Neuronal stem cell (in vitro differentiated cells): ENCODE data around the gene STARD7.

ENCODE experiments used
- DNase-seq: peaks from one replicate; pipeline ENCODE4 v3.0.0-alpha.2; 2013; ENCODE audit warnings: low spot score
- H2AFZ ChIP-seq: one replicate; pipeline ENCODE4 v1.6.1; 2013; ENCODE audit warnings: mild to moderate bottlenecking, low read length, inconsistent platforms
- H2AK5ac ChIP-seq: 2 replicates; pipeline ENCODE4 v1.6.1; 2013; ENCODE audit warnings: low read depth, mild to moderate bottlenecking, inconsistent platforms, low read length, moderate library complexity, mixed read lengths
- H2BK120ac ChIP-seq: 2 replicates; pipeline ENCODE4 v1.6.1; 2013; ENCODE audit warnings: low read depth, mild to moderate bottlenecking, inconsistent platforms, low read length, moderate library complexity, mixed read lengths
- H2BK12ac ChIP-seq: one replicate; pipeline ENCODE4 v1.6.1; 2013; ENCODE audit warnings: low read length, inconsistent platforms
- H2BK15ac ChIP-seq: 2 replicates; pipeline ENCODE4 v1.6.1; 2013; ENCODE audit warnings: mild to moderate bottlenecking, low read length, inconsistent platforms, mixed read lengths
- H2BK5ac ChIP-seq: one replicate; pipeline ENCODE4 v1.6.1; 2013; ENCODE audit warnings: inconsistent platforms, mild to moderate bottlenecking, low read length, moderate library complexity
- H3K14ac ChIP-seq: one replicate; pipeline ENCODE4 v1.6.1; 2013; ENCODE audit warnings: low read length, inconsistent platforms
- H3K18ac ChIP-seq: 2 replicates; pipeline ENCODE4 v1.6.1; 2013; ENCODE audit warnings: low read length, inconsistent platforms
- H3K23ac ChIP-seq: 2 replicates; pipeline ENCODE4 v1.6.1; 2013; ENCODE audit warnings: low read depth, mild to moderate bottlenecking, mixed read lengths, low read length, inconsistent platforms; ENCODE audit not compliant: poor library complexity
- H3K27ac ChIP-seq: replicated peaks from 3 replicates; pipeline ENCODE4 v1.5.1; 2013; ENCODE audit warnings: low read length, inconsistent platforms
- H3K27me3 ChIP-seq, 3 experiments: 2 replicates each; pipeline ENCODE4 v1.6.1; 2013; ENCODE audit warnings: low read length in 3 of 3, mild to moderate bottlenecking in 2 of 3, inconsistent platforms in 1 of 3, low read depth in 1 of 3, mixed read lengths in 1 of 3, moderate library complexity in 1 of 3; ENCODE audit not compliant: control insufficient read depth in 3 of 3, insufficient read depth in 3 of 3
- H3K36me3 ChIP-seq, 2 donors: replicated peaks in 1 of 2; 2 replicates each; pipeline ENCODE4 v1.6.1; 2013; ENCODE audit warnings: low read length in 2 of 2; ENCODE audit not compliant: control insufficient read depth in 2 of 2, insufficient read depth in 2 of 2
- H3K4ac ChIP-seq: 2 replicates; pipeline ENCODE4 v1.6.1; 2013; ENCODE audit warnings: inconsistent platforms, mild to moderate bottlenecking, low read length, moderate library complexity
- H3K4me1 ChIP-seq, 2 donors: 1 replicate in 1 of 2; 2 replicates in 1 of 2; pipeline ENCODE4 v1.6.1; 2013; ENCODE audit warnings: low read length in 2 of 2, low read depth in 1 of 2; ENCODE audit not compliant: control insufficient read depth in 2 of 2, insufficient read depth in 1 of 2
- H3K4me2 ChIP-seq: one replicate; pipeline ENCODE4 v1.6.1; 2013; ENCODE audit warnings: mild to moderate bottlenecking, low read length, inconsistent platforms; ENCODE audit not compliant: insufficient read depth, poor library complexity, severe bottlenecking
- H3K4me3 ChIP-seq, 2 donors: 2 replicates each; pipeline ENCODE4 v1.5.1; 2013; ENCODE audit warnings: low read length in 2 of 2, mild to moderate bottlenecking in 2 of 2, inconsistent platforms in 1 of 2, moderate library complexity in 1 of 2
- H3K79me1 ChIP-seq: one replicate; pipeline ENCODE4 v1.6.1; 2013; ENCODE audit warnings: low read depth, mild to moderate bottlenecking, inconsistent platforms, low read length, moderate library complexity
- H3K9ac ChIP-seq: one replicate; pipeline ENCODE4 v1.6.1; 2013; ENCODE audit warnings: mild to moderate bottlenecking, low read depth, low read length, inconsistent platforms; ENCODE audit not compliant: poor library complexity
- H3K9me3 ChIP-seq, 2 donors: replicated peaks in 1 of 2; 2 replicates each; pipeline versions ENCODE3 to v1.6.1; 2013; ENCODE audit warnings: low read length in 2 of 2, mild to moderate bottlenecking in 2 of 2, inconsistent platforms in 1 of 2, low read depth in 1 of 2, mixed read lengths in 1 of 2, moderate library complexity in 1 of 2; ENCODE audit not compliant: control insufficient read depth in 2 of 2, insufficient read depth in 1 of 2
- H4K8ac ChIP-seq: one replicate; pipeline ENCODE4 v1.6.1; 2013; ENCODE audit warnings: low read depth, mild to moderate bottlenecking, inconsistent platforms, low read length, moderate library complexity
- H4K91ac ChIP-seq: one replicate; pipeline ENCODE4 v1.6.1; 2013; ENCODE audit warnings: low read length, low read depth, mild to moderate bottlenecking, inconsistent platforms; ENCODE audit not compliant: poor library complexity
- WGBS, 2 donors: extraction: QIAGEN DNeasy Blood & Tissue Kit; methylation state at CpG; one replicate each; pipeline ENCODE4 v1.1.7; 2013; ENCODE audit warnings: missing lambda C conversion rate in 2 of 2, mixed read lengths in 1 of 2; ENCODE audit not compliant: insufficient read length in 2 of 2, insufficient replicate concordance in 1 of 2; ENCODE audit errors: extremely low coverage in 2 of 2; 5-methylcytosine and 5-hydroxymethylcytosine counted together

The STARD7 gene

GRCh38 chr2:96174251-96175144 is 34.1 kb downstream of the STARD7 start:
- Histone ChIP-seq H3K18ac (no peak overlapping the region), H4K8ac (no peak overlapping the region), H3K4ac (no peak overlapping the region), H3K36me3 (no peaks in the 10 kb centered on the region), H3K14ac (no peak overlapping the region), H2AFZ (no peak overlapping the region), H3K9ac (no peak overlapping the region), H3K4me2 (no peak overlapping the region), H2BK5ac (no peak overlapping the region), H3K27ac (no peak overlapping the region), H2BK15ac (no peak overlapping the region), H3K23ac (no peak overlapping the region), H3K79me1 (no peaks in the 10 kb centered on the region), H3K4me3 (no peak overlapping the region), H2BK12ac (no peak overlapping the region), H3K27me3 (no peaks in the 10 kb centered on the region), H3K9me3 (no peaks in the 10 kb centered on the region), H2AK5ac (no peak overlapping the region), H2BK120ac (no peak overlapping the region), H3K4me1 (no peaks in the 10 kb centered on the region), H4K91ac (no peak overlapping the region)
- peak; percentile 58 for DNase-seq
- WGBS, 2 donors: no CpG with 5 or more reads among the region's 8 CpGs

GRCh38 chr2:96171831-96172230 is 36.8 kb downstream of the STARD7 start:
- Histone ChIP-seq H3K23ac (peak overlapping the region; percentile 19), H3K27me3 (no peaks in the 10 kb centered on the region), H3K79me1 (no peaks in the 10 kb centered on the region), H2BK15ac (no peak overlapping the region), H3K4me3 (no peak overlapping the region), H3K9ac (no peak overlapping the region), H3K9me3 (no peaks in the 10 kb centered on the region), H3K4ac (no peak overlapping the region), H2BK5ac (no peak overlapping the region), H4K8ac (no peak overlapping the region), H2BK120ac (no peak overlapping the region), H2BK12ac (no peak overlapping the region), H3K4me2 (no peak overlapping the region), H2AK5ac (no peak overlapping the region), H3K14ac (no peak overlapping the region), H3K18ac (no peak overlapping the region), H4K91ac (no peak overlapping the region), H2AFZ (no peak overlapping the region), H3K36me3 (no peaks in the 10 kb centered on the region), H3K4me1 (no peaks in the 10 kb centered on the region), H3K27ac (no peak overlapping the region)
- no CpG with 5 or more reads among the region's 15 CpGs for WGBS, 2 donors
- no peak for DNase-seq

- Histone ChIP-seq H2BK15ac (no peak overlapping the region), H3K27me3 (no peaks in the 10 kb centered on the region), H3K18ac (no peak overlapping the region), H3K4ac (no peak overlapping the region), H3K23ac (no peak overlapping the region), H4K91ac (no peak overlapping the region), H3K27ac (no peak overlapping the region), H3K9me3 (no peaks in the 10 kb centered on the region), H2AK5ac (no peak overlapping the region), H2BK120ac (no peak overlapping the region), H3K4me2 (no peak overlapping the region), H2BK5ac (no peak overlapping the region), H4K8ac (no peak overlapping the region), H3K79me1 (no peaks in the 10 kb centered on the region), H3K4me3 (no peak overlapping the region), H2BK12ac (no peak overlapping the region), H3K36me3 (no peaks in the 10 kb centered on the region), H3K14ac (no peak overlapping the region), H3K4me1 (no peaks in the 10 kb centered on the region), H3K9ac (no peak overlapping the region), H2AFZ (no peak overlapping the region)
- no peak for DNase-seq
- no CpG with 5 or more reads among the region's 3 CpGs for WGBS, 2 donors
Observed at GRCh38 chr2:96170626-96171025, 38.0 kb downstream of the STARD7 start.

- no CpG with 5 or more reads among the region's 2 CpGs for WGBS, 2 donors
- no peak overlapping the region for H3K27ac ChIP-seq
- no peak overlapping the region for H3K4me2 ChIP-seq
- H3K18ac ChIP-seq: no peak overlapping the region
- no peak overlapping the region for H4K91ac ChIP-seq
- H3K14ac ChIP-seq: no peak overlapping the region
- H3K36me3 ChIP-seq: no peaks in the 10 kb centered on the region
- no peak overlapping the region for H2AK5ac ChIP-seq
- no peak overlapping the region for H2BK120ac ChIP-seq
- H3K4me1 ChIP-seq: no peaks in the 10 kb centered on the region
- H3K9me3 ChIP-seq: no peaks in the 10 kb centered on the region
- H3K4me3 ChIP-seq: no peak overlapping the region
- DNase-seq: no peak
- H3K9ac ChIP-seq: no peak overlapping the region
- no peak overlapping the region for H2BK5ac ChIP-seq
- no peaks in the 10 kb centered on the region for H3K79me1 ChIP-seq
- no peak overlapping the region for H3K4ac ChIP-seq
- no peak overlapping the region for H2AFZ ChIP-seq
- no peaks in the 10 kb centered on the region for H3K27me3 ChIP-seq
- H2BK12ac ChIP-seq: no peak overlapping the region
- no peak overlapping the region for H3K23ac ChIP-seq
- no peak overlapping the region for H2BK15ac ChIP-seq
- H4K8ac ChIP-seq: no peak overlapping the region
Observed at GRCh38 chr2:96169868-96170507, 38.6 kb downstream of the STARD7 start.
